AG10803 (cell line): ENCODE results near the gene SPC25.
A peak's percentile ranks its signal among the peaks of the same experiment; 100 is the strongest.

ENCODE experiments used
- DNase-seq: peaks from one replicate; pipeline ENCODE4 v3.0.0; 2010; ENCODE audit warnings: low read depth
- H3K4me3 ChIP-seq: 2 replicates; pipeline ENCODE4 v1.5.1; 2011; ENCODE audit warnings: mild to moderate bottlenecking, low read length, control low read depth
- TF ChIP-seq, protein P1 (sequence below): conservative IDR thresholded peaks from 2 replicates; pipeline ENCODE4 v1.5.1; 2011; ENCODE audit warnings: mild to moderate bottlenecking, low read length, control low read depth, inconsistent platforms

Gene SPC25

DNA sequence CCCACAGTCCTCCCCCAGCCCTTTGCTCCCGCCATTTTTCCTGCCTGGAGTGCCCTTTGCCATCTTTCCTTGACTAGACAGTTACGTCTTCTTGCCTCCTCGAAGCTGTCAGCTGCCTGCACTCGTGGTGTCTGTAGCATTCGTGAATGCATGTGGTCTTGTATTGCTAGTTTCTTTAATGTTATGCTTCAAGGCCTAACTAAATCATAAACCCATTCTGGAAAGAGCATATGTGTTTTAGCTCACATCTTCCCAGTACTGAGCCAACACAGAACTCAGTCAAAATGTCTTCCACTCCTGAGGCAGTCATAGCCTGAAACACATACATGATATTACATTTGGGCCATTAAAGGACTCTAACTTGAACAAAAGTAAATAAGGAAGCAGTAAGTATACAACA lies 35.6 kb downstream of the SPC25 start:
- H3K4me3 ChIP-seq = no peak overlapping the region
- TF ChIP-seq, protein P1, sequence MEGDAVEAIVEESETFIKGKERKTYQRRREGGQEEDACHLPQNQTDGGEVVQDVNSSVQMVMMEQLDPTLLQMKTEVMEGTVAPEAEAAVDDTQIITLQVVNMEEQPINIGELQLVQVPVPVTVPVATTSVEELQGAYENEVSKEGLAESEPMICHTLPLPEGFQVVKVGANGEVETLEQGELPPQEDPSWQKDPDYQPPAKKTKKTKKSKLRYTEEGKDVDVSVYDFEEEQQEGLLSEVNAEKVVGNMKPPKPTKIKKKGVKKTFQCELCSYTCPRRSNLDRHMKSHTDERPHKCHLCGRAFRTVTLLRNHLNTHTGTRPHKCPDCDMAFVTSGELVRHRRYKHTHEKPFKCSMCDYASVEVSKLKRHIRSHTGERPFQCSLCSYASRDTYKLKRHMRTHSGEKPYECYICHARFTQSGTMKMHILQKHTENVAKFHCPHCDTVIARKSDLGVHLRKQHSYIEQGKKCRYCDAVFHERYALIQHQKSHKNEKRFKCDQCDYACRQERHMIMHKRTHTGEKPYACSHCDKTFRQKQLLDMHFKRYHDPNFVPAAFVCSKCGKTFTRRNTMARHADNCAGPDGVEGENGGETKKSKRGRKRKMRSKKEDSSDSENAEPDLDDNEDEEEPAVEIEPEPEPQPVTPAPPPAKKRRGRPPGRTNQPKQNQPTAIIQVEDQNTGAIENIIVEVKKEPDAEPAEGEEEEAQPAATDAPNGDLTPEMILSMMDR = no peak
- DNase-seq = no peak

DNA sequence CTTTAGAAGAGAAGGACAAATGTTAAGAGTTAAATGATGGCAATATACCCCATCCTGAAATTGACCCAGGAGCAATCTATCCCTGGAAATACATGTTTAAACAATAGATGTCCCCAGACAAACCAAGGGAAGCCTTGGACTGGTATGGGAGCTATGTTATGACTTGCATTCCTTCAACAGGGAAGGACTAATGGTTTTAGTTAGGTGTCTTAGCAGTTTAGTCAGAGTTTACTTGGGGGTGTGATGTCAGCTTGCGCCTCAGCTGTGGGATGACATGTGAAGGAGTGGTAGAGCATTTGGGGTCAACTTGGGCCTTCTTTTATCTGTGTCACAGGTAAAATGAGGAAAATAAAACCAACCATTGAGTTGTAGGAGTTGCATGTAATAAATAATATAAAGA lies 36.8 kb downstream of the SPC25 start:
- TF ChIP-seq, protein P1 = no peak
- DNase-seq = no peak

DNA sequence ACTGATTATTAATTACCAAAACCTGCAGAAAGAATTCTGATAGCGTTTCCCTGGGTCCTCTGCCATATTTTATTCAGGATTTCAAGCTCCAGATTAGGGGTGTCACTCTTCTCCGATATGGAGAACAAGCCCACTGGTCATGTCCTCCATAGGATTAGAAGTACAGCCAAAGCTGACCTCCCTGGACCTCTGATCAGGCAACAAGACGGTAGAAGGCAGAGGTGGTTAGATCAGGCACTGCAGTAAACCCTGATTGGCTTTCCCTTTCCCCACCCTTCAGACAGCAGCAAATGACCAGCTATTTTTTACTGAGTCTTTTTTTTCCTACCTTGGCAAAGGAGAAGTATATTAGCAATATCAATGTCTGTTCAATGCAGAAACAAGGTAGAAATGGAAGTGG lies 37.7 kb downstream of the SPC25 start:
- TF ChIP-seq, protein P1 = no peak
- H3K4me3 ChIP-seq = no peak overlapping the region
- DNase-seq = no peak

More for the DNA sequence above, 36.8 kb downstream of the SPC25 start:
- H3K4me3 ChIP-seq = no peak overlapping the region

DNA sequence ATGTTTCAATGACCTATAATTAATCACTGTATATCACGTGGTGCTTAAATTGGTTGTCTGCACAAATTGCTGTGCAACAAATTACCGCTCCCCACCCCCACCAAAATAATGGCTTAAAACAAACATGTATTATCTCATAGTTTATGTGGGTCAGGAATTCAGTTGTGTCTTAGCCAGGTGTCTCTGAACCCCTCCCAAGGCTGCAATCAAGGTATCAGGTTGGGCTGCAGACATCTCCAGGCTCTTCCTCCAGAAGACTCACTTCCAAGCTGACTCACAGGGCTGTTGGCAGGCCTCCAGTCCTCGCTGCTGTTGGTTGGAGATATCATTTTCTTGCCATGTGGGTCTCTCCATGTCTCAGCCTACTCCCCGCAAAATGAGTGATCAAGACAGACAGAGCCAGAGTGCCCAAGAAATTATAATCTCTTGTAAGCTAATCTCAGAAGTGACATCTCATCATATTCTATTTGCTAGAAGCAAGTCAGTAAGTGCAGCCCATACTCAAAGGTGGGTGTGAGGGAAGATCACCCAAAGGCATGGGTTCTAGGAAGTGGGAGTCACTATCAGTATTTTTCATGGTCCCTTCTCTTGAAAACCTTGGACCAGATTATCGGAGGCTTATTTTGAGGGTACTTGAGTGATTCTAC lies 38.4 kb downstream of the SPC25 start:
- H3K4me3 ChIP-seq = no peak overlapping the region
- peak; percentile 49 for DNase-seq
- TF ChIP-seq, protein P1 = no peak

DNA sequence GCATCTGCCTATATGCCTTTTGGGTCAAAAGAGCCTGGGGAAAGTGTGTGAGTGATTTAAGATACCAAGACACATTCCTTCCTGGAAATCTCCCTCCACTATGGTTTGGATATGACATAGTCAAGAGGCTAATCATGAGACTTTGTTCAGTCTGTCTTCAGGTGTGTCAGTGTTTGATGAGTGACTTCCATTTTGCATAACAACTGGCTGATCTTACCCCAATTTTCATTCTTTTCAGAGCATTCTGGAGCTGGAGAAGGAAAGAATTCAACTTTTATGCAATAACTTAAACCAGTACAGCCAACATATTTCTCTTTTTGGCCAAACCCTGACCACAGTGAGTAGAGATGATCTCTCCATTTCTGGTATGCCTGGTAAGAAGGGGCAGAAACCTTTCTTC lies 39.4 kb downstream of the SPC25 start:
- DNase-seq = peak; percentile 53

DNA sequence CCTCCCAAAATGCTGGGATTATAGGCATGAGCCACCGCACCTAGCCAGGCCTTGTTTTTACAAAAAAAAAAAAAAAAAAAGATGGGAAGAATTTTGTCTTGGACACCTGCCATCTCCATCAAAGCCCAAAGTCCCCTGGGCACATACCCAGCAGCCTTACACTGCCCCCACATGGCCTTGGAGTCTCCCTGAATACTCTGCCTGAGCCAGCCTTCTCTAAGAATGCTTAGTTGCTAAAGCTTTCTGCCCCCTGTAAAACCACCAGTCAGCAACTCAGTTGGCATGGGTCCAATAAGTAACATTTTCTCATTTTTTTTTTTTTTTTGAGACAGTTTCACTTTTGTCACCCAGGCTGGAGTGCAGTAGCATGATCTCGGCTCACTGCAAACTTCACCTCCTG lies 40.6 kb downstream of the SPC25 start:
- DNase-seq = peak; percentile 27
- TF ChIP-seq, protein P1 = peak; percentile 11; the same call in 1 of the 2 replicates

More for the DNA sequence above, 39.4 kb downstream of the SPC25 start:
- no peak overlapping the region for H3K4me3 ChIP-seq
- TF ChIP-seq, protein P1 = no peak

DNA sequence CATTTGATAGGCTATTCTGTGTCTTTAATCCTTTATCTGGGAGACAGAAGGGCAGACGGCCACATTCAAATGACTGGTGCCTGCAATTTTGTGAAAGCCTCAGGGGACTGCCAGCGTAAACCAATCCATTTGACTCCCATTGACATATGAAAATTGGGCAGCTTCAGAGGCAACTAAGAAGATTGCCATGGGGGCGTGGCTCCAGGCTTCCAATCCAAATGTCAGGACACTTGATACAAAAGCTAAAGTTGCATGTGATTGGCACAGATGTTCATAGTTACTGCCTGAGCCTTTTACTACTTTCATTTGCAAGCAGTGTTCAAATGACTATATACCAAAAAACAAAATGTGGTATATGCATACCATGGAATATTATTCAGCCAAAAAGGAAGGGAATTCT lies 42.0 kb downstream of the SPC25 start:
- H3K4me3 ChIP-seq = no peak overlapping the region
- TF ChIP-seq, protein P1 = no peak
- no peak for DNase-seq

More for the DNA sequence above, 40.6 kb downstream of the SPC25 start:
- H3K4me3 ChIP-seq = no peak overlapping the region
